ENCODE data around the gene FLCN. TPM values are rescaled to one million over a fixed set of nuclear protein-coding genes. Genes with fewer than 3 reads are reported as not detected.
A peak's percentile ranks its signal among the peaks of the same experiment; 100 is the strongest.
"Not testable (repeated sequence)": the region's sequence is repeated elsewhere in the genome, so short reads cannot be mapped to it uniquely, and the experiment has no call there.

The FLCN gene
- total and polyA plus RNA-seq, 8 donors: 14.1 to 42.1 (median 18.0) TPM

GRCh38 chr17:17189559-17189958 lies 47.4 kb downstream of the FLCN start:
- ATAC-seq: no peak
- Histone ChIP-seq H3K9me3 (no peaks in the 10 kb centered on the region), H3K27ac (no peak overlapping the region), H3K27me3 (no peaks in the 10 kb centered on the region), H3K4me3 (no peak overlapping the region), H3K36me3 (peaks cover 0 to 1% (median 0%) of the 10 kb centered on the region in 3 donors), H3K4me1 (peaks cover 0 to 10% (median 3%) of the 10 kb centered on the region in 3 donors)
- intact Hi-C loops (cut with DNase I): no loop called here
- TF ChIP-seq CTCF (IDR thresholded peaks at IDR 0.05): no peak
- WGBS, 2 donors: 65 to 71% methylated on average over 4 of the region's 4 CpGs
- no peak for DNase-seq
- FAIRE-seq: no peak

GRCh38 chr17:17188586-17188985 lies 48.4 kb downstream of the FLCN start:
- peaks cover 0 to 10% (median 3%) of the 10 kb centered on the region in 3 donors for H3K4me1 ChIP-seq
- DNase-seq (no peak), FAIRE-seq (no peak), ATAC-seq (no peak)
- WGBS, 2 donors: 92 to 94% methylated on average over 4 of the region's 4 CpGs
- H3K9me3 ChIP-seq: no peaks in the 10 kb centered on the region
- H3K4me3 ChIP-seq: no peak overlapping the region
- no peaks in the 10 kb centered on the region for H3K27me3 ChIP-seq
- H3K27ac ChIP-seq: no peak overlapping the region
- TF ChIP-seq CTCF (IDR thresholded peaks at IDR 0.05): no peak
- peaks cover 0 to 10% (median 0%) of the 10 kb centered on the region in 3 donors for H3K36me3 ChIP-seq
- intact Hi-C loops (cut with DNase I): no loop called here

GRCh38 chr17:17186551-17187505 lies 50.1 kb downstream of the FLCN start:
- TF ChIP-seq CTCF (IDR thresholded peaks at IDR 0.05): no peak
- Histone ChIP-seq H3K4me3 (no peak overlapping the region), H3K36me3 (peaks cover 0 to 21% (median 0%) of the 10 kb centered on the region in 3 donors), H3K9me3 (no peaks in the 10 kb centered on the region), H3K27ac (peak overlapping the region in 3 of 4 donors; percentile 16 to 55 (median 51)), H3K4me1 (peaks cover 0 to 10% (median 3%) of the 10 kb centered on the region in 3 donors), H3K27me3 (no peaks in the 10 kb centered on the region)
- DNase-seq (no peak), FAIRE-seq (no peak), ATAC-seq (peak in 2 of 4 donors; percentile 14 to 28)
- 58 to 59% methylated on average over 14 of the region's 14 CpGs for WGBS, 2 donors
- intact Hi-C loops (cut with DNase I): no loop called here

- Histone ChIP-seq H3K27ac (peak overlapping the region in 3 of 4 donors; percentile 16 to 55 (median 51)), H3K36me3 (peaks cover 0 to 26% (median under 1%) of the 10 kb centered on the region in 3 donors)
- no peak for FAIRE-seq
These were observed 50.9 kb downstream of the FLCN start for GRCh38 chr17:17186051-17186450.

GRCh38 chr17:17184985-17185757 lies 51.8 kb downstream of the FLCN start:
- not testable (repeated sequence) for FAIRE-seq
- WGBS, 2 donors: 82 to 83% methylated on average over 13 of the region's 13 CpGs

More at GRCh38 chr17:17186051-17186450, 50.9 kb downstream of the FLCN start:
- intact Hi-C loops (cut with DNase I): no loop called here
- peak; percentile 44 to 82 (median 64) for ATAC-seq
- no peaks in the 10 kb centered on the region for H3K27me3 ChIP-seq
- H3K4me1 ChIP-seq: peaks cover 0 to 10% (median 3%) of the 10 kb centered on the region in 3 donors
- TF ChIP-seq CTCF (IDR thresholded peaks at IDR 0.05): no peak
- H3K4me3 ChIP-seq: no peak overlapping the region
- DNase-seq: peak in 1 of 6 donors; percentile 34
- H3K9me3 ChIP-seq: no peaks in the 10 kb centered on the region
- WGBS, 2 donors: 32 to 36% methylated on average over 3 of the region's 3 CpGs

More at GRCh38 chr17:17184985-17185757, 51.8 kb downstream of the FLCN start:
- ATAC-seq; DNase-seq; H3K4me3 ChIP-seq; H3K27me3 ChIP-seq; H3K9me3 ChIP-seq; intact Hi-C loops (cut with DNase I); H3K27ac ChIP-seq; H3K4me1 ChIP-seq: not testable (repeated sequence)
- peaks cover 0 to 33% (median 9%) of the 10 kb centered on the region in 3 donors for H3K36me3 ChIP-seq
